HCT116 (cell line): ENCODE measurements around the gene OCA2. TPM values are rescaled to one million over a fixed set of nuclear protein-coding genes. Genes with fewer than 3 reads are reported as not detected.

Experiments used
- ATAC-seq: fragments of 200-7000 bp; cut with Tn5 transposase; 2 replicates; pipeline ENCODE4 v1.9.1; 2020; ENCODE audit warnings: mild to moderate bottlenecking, moderate library complexity
- BruUV-seq: library from RNA; stranded (reverse); fragments of 400-500 nt; replicated peaks from 2 replicates; lab custom pipeline; 2021; lab: Mats Ljungman, UMichigan
- CTCF ChIA-PET: fragments of 300-600 bp; sonication (Branson Sonifier 250); formaldehyde crosslinking; loops from one replicate; lab custom pipeline; 2021; ENCODE audit warnings: antibody characterized with exemption; lab: Charles Lee
- POLR2A ChIA-PET: fragments of 300-600, 350-600 bp; sonication (Branson Sonifier 250); formaldehyde crosslinking; loops from one replicate; lab custom pipeline; 2021; ENCODE audit warnings: antibody characterized with exemption; lab: Charles Lee
- RAD21 ChIA-PET, 2 experiments: fragments of 300-600 bp; sonication (Branson Sonifier 250); formaldehyde crosslinking; loops; one replicate each; lab custom pipeline; 2023; ENCODE audit warnings: low total read pairs in 2 of 2; ENCODE audit not compliant: uncharacterized antibody in 2 of 2, unreplicated experiment in 2 of 2, low non-redundant PET in 1 of 2; lab: Charles Lee
- DNase-seq: peaks from one replicate; pipeline ENCODE4 v3.0.0-alpha.2; 2010; ENCODE audit warnings: low read depth, low spot score
- H2AFZ ChIP-seq: fragments of 200-600 bp; shearing (Covaris generic), sonication (generic); 2 replicates; pipeline ENCODE4 v1.6.1; 2017; ENCODE audit warnings: low read depth, mixed run types, mixed read lengths, antibody characterized with exemption, low read length; ENCODE audit not compliant: poor library complexity, severe bottlenecking
- H3K27ac ChIP-seq: 2 replicates; pipeline ENCODE4 v1.5.1; 2012; ENCODE audit warnings: low read depth, low read length
- H3K27me3 ChIP-seq: fragments of 200-600 bp; sonication (generic); 2 replicates; pipeline ENCODE4 v1.6.1; 2016; ENCODE audit warnings: mixed run types, low read length, mixed read lengths; ENCODE audit not compliant: insufficient read depth
- H3K36me3 ChIP-seq, 2 experiments: fragments of 200-500 bp in 1 of 2; fragments of 200-600 bp in 1 of 2; sonication (Bioruptor generic) in 1 of 2; sonication (generic) in 1 of 2; 2 replicates each; pipeline versions ENCODE4 v1.5.1 to v1.6.1; 2014 to 2016; ENCODE audit warnings: low read length in 2 of 2, inconsistent platforms in 1 of 2, mixed read lengths in 1 of 2, mixed run types in 1 of 2; ENCODE audit not compliant: insufficient read depth in 2 of 2, control insufficient read depth in 1 of 2
- H3K4me1 ChIP-seq, 2 experiments: fragments of 200-600 bp in 1 of 2; sonication (generic) in 1 of 2; 2 replicates each; pipeline versions ENCODE4 v1.5.1 to v1.6.1; 2012 to 2017; ENCODE audit warnings: low read length in 2 of 2, inconsistent platforms in 1 of 2, mild to moderate bottlenecking in 1 of 2, mixed read lengths in 1 of 2, mixed run types in 1 of 2, moderate library complexity in 1 of 2; ENCODE audit not compliant: insufficient read depth in 2 of 2, control insufficient read depth in 1 of 2
- H3K4me2 ChIP-seq: fragments of 200-600 bp; sonication (generic); 2 replicates; pipeline ENCODE4 v1.6.1; 2017; ENCODE audit warnings: mixed run types, low read length, mixed read lengths
- H3K4me3 ChIP-seq, 2 experiments: fragments of 200-600 bp in 1 of 2; sonication (generic) in 1 of 2; replicated peaks in 1 of 2; 2 replicates each; pipeline ENCODE4 v1.5.1; 2011 to 2016; ENCODE audit warnings: low read length in 2 of 2, control low read depth in 1 of 2, low read depth in 1 of 2, mild to moderate bottlenecking in 1 of 2, mixed read lengths in 1 of 2, mixed run types in 1 of 2
- H3K79me2 ChIP-seq: fragments of 200-600 bp; sonication (generic); 2 replicates; pipeline ENCODE4 v1.6.1; 2017; ENCODE audit warnings: mild to moderate bottlenecking, mixed run types, low read length, moderate library complexity, mixed read lengths; ENCODE audit not compliant: insufficient read depth
- H3K9ac ChIP-seq: fragments of 200-600 bp; sonication (generic); 2 replicates; pipeline ENCODE4 v1.6.1; 2016; ENCODE audit warnings: low read length, mixed read lengths
- H3K9me2 ChIP-seq: fragments of 200-600 bp; sonication (generic), shearing (Covaris generic); 2 replicates; pipeline ENCODE4 v1.6.1; 2017; ENCODE audit warnings: mixed run types, mild to moderate bottlenecking, moderate library complexity; ENCODE audit not compliant: insufficient read depth
- H3K9me3 ChIP-seq, 2 experiments: fragments of 200-500 bp in 1 of 2; fragments of 200-600 bp in 1 of 2; sonication (Bioruptor generic) in 1 of 2; sonication (generic) in 1 of 2; 2 replicates each; pipeline ENCODE4 v1.6.1; 2014 to 2017; ENCODE audit warnings: low read length in 2 of 2, mixed read lengths in 2 of 2, inconsistent platforms in 1 of 2, low read depth in 1 of 2, mild to moderate bottlenecking in 1 of 2, mixed run types in 1 of 2, moderate library complexity in 1 of 2; ENCODE audit not compliant: control insufficient read depth in 1 of 2, insufficient read depth in 1 of 2
- H4K20me1 ChIP-seq: fragments of 200-600 bp; sonication (generic), shearing (Covaris generic); 2 replicates; pipeline ENCODE4 v1.6.1; 2017; ENCODE audit warnings: mixed run types, mild to moderate bottlenecking, moderate library complexity; ENCODE audit not compliant: insufficient read depth
- ATF3 ChIP-seq: IDR thresholded peaks from 2 replicates; pipeline ENCODE4 v1.6.1; 2012
- CBX3 ChIP-seq: IDR thresholded peaks from 2 replicates; pipeline ENCODE4 v1.6.1; 2012; ENCODE audit warnings: low read depth
- CEBPB ChIP-seq: IDR thresholded peaks from 2 replicates; pipeline ENCODE4 v1.6.1; 2012; ENCODE audit warnings: low read depth
- ELF1 ChIP-seq: IDR thresholded peaks from 2 replicates; pipeline ENCODE4 v1.6.1; 2012; ENCODE audit warnings: low read depth, borderline replicate concordance
- MAX ChIP-seq: IDR thresholded peaks from 2 replicates; pipeline ENCODE4 v1.6.1; 2012
- POLR2A ChIP-seq: IDR thresholded peaks from 2 replicates; pipeline ENCODE4 v1.7.0; 2011; ENCODE audit warnings: borderline replicate concordance; ENCODE audit not compliant: insufficient read depth, insufficient read length; ENCODE audit errors: extremely low read depth
- POLR2AphosphoS5 ChIP-seq: IDR thresholded peaks from 2 replicates; pipeline ENCODE4 v1.6.1; 2011; ENCODE audit warnings: mild to moderate bottlenecking, low read depth, low read length, moderate library complexity
- RAD21 ChIP-seq: IDR thresholded peaks from 2 replicates; pipeline ENCODE4 v1.6.1; 2012; ENCODE audit warnings: low read depth, mild to moderate bottlenecking
- SIN3A ChIP-seq: IDR thresholded peaks from 2 replicates; pipeline ENCODE4 v1.6.1; 2012; ENCODE audit warnings: low read depth
- SRF ChIP-seq: IDR thresholded peaks from 2 replicates; pipeline ENCODE4 v1.6.1; 2012; ENCODE audit warnings: low read depth
- TCF7L2 ChIP-seq: IDR thresholded peaks from 2 replicates; pipeline ENCODE4 v1.7.0; 2011; ENCODE audit warnings: borderline replicate concordance, inconsistent platforms; ENCODE audit not compliant: insufficient read depth, insufficient read length; ENCODE audit errors: extremely low read depth
- YY1 ChIP-seq: IDR thresholded peaks from 2 replicates; pipeline ENCODE4 v1.6.1; 2011; ENCODE audit warnings: low read length, low read depth, moderate library complexity, mild to moderate bottlenecking; ENCODE audit not compliant: insufficient replicate concordance; ENCODE audit errors: extremely low read depth
- ZBTB33 ChIP-seq: IDR thresholded peaks from 2 replicates; pipeline ENCODE4 v1.6.1; 2011; ENCODE audit warnings: mild to moderate bottlenecking, low read length, moderate library complexity; ENCODE audit not compliant: insufficient replicate concordance; ENCODE audit errors: extremely low read depth
- ZFX ChIP-seq: fragments of 450-650 bp; IDR thresholded peaks from 2 replicates; pipeline ENCODE4 v1.6.1; 2017
- ZNF274 ChIP-seq: fragments of 200-500 bp; sonication (Bioruptor generic); IDR thresholded peaks from 2 replicates; pipeline ENCODE4 v1.6.1; 2014; ENCODE audit warnings: mild to moderate bottlenecking, low read depth, low read length, inconsistent platforms
- intact Hi-C: fragments of 100-400 bp; cut with micrococcal nuclease; formaldehyde crosslinking; loops from 2 replicates; pipeline ENCODE4 v1.10.0; 2022
- total RNA-seq: library from RNA; stranded (reverse); gene quantifications from one replicate; pipeline ENCODE4 v1.2.1, GENCODE V29; 2021; ENCODE audit not compliant: unreplicated experiment

OCA2 gene
- total RNA-seq, 1 experiment from 2014 or later, result not detected

- no peaks in the 10 kb centered on the region for H3K9me3 ChIP-seq
- RAD21 ChIA-PET, result no interaction called here
- POLR2A ChIA-PET, result no interaction called here
- no peaks in the 10 kb centered on the region for H3K9me2 ChIP-seq
- no peaks in the 10 kb centered on the region for H4K20me1 ChIP-seq
- no peak overlapping the region for H3K4me2 ChIP-seq
- H3K4me1 ChIP-seq, result no peaks in the 10 kb centered on the region
- ATAC-seq (no peak), DNase-seq (no peak)
- H3K27ac ChIP-seq, result no peak overlapping the region
- BruUV-seq, result no TSS peak
- H3K79me2 ChIP-seq, result no peaks in the 10 kb centered on the region
- intact Hi-C loops, result no loop called here
- TF ChIP-seq ZNF274 (no peak), SIN3A (no peak), YY1 (no peak), RAD21 (no peak), ZBTB33 (no peak), CBX3 (no peak), CEBPB (no peak), SRF (no peak), ZFX (no peak), POLR2AphosphoS5 (no peak), ELF1 (no peak), ATF3 (no peak), POLR2A (no peak), MAX (no peak), TCF7L2 (no peak)
- CTCF ChIA-PET, result no interaction called here
- H3K27me3 ChIP-seq, result no peaks in the 10 kb centered on the region
- H3K4me3 ChIP-seq, result no peak overlapping the region
- H3K36me3 ChIP-seq, result peaks cover 0 to 3% of the 10 kb centered on the region in 2 experiments; a peak in 3 of 4 replicates
- H2AFZ ChIP-seq, result no peak overlapping the region
- H3K9ac ChIP-seq, result no peak overlapping the region
Measured at GRCh38 chr15:28132524-28133275, 33.6 kb upstream of the OCA2 start.
